Measurements from ENCODE around the gene THRAP3.

Gene THRAP3

DNA sequence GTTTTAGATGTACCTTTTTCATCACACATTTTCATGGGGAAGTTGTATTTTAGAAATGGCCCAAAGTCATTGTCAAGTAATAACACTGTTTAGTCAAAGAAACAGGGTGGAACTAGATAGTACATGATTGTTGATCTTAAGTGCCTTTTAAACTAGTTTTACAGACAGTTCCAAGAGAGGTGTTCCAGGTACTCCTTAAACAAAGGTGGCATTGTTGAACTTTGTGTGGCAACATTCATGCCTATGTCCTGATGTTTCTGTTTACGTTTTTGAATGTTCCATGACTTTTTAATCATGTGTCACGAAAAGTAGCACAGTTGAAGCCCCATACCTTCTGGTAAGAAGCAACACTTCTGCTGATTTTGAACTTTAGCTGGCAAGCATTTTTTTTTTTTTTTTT, 72.8 kb downstream of the THRAP3 start:
- no peak for DNase-seq (ENCODE audit: low read depth in 2 of 2)

- no peak for DNase-seq (ENCODE audit: low read depth in 2 of 2)
Measured at GRCh38 chr1:36298640-36299039, 74.4 kb downstream of the THRAP3 start.

- DNase-seq (ENCODE audit: low read depth in 2 of 2) = no peak
Measured at GRCh38 chr1:36300526-36300925, 76.3 kb downstream of the THRAP3 start.

GRCh38 chr1:36301220-36301619, 77.0 kb downstream of the THRAP3 start:
- no peak for DNase-seq (ENCODE audit: low read depth in 2 of 2)

GRCh38 chr1:36303244-36303643, 79.0 kb downstream of the THRAP3 start:
- DNase-seq (ENCODE audit: low read depth in 2 of 2) = no peak

- no peak for DNase-seq (ENCODE audit: low read depth in 2 of 2)
Measured at GRCh38 chr1:36303650-36304360, 79.6 kb downstream of the THRAP3 start.

DNA sequence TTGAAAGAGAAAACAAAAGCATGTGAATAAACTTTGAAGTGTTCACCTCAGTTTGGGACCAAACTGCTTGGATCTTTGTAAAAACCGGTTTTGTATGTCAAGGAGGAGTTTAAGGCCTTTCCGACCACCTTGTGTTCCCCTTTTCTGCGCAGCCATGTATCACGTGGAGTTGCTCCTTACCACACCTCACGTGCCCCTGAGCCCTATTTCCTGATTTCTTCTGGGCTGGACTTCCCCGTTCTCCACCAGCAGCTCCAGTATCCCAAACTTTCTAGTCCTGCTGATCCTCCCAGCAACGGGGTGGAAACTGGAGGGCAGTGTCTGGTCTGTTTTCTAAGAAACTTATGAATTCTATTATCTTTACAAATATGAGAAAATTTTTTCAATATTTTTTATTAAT, 80.3 kb downstream of the THRAP3 start:
- DNase-seq (ENCODE audit: low read depth in 2 of 2) = no peak

DNA sequence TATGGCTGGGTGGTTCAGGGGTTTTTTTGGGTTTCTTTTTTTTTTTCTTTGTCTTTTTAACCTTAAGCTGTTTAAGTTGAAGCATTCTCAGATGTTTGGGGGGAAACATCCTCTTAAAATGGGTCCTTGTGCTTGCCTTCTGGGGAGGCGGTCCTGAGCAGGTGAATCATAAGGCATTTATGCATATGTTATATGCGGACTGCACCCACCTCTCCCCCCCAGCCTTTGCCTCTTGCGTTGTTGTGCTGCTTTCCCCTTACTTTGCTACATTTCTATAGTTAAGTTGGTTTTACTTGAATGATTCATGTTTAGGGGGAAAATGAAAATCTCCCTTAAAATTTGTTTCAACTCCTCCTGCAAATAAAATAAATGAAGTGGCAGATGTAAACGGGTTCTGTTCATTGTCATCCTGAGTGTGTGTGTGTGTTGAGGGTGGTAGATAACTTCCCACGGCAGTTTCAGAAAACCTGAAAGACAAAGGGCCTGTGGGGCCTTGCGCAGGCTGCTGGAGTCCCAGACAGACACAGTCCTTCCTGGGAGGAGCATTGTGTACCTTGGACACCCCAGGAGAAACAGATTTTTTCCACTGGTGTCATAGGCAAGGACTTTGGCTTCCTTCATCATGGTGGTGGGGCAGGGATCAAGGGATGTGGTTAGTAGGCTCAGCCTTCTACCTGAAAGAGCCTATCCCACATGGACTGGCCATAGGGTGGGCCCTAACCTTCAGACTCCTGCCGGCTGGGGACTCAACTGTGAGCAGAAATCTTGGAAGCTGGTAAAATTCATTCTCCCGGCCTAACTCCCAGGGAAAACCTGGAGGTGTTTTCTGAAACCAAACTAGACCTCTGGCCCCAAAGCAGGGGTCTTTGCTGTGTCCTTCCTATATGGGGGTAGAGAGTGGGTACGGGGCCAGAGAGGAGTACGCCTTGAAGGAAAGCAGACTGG, 81.0 kb downstream of the THRAP3 start:
- no peak for DNase-seq (ENCODE audit: low read depth in 2 of 2)

- no peak for DNase-seq (ENCODE audit: low read depth in 2 of 2)
Measured at GRCh38 chr1:36305915-36306209, 81.6 kb downstream of the THRAP3 start.

- DNase-seq (ENCODE audit: low read depth in 2 of 2) = no peak
Measured at GRCh38 chr1:36306210-36306901, 82.1 kb downstream of the THRAP3 start, which contains the start of gene SH3D21. Gene SH3D21 (plus strand): TSS chr1:36306368. CDS start chr1:36306421, 53 bp downstream.

DNA sequence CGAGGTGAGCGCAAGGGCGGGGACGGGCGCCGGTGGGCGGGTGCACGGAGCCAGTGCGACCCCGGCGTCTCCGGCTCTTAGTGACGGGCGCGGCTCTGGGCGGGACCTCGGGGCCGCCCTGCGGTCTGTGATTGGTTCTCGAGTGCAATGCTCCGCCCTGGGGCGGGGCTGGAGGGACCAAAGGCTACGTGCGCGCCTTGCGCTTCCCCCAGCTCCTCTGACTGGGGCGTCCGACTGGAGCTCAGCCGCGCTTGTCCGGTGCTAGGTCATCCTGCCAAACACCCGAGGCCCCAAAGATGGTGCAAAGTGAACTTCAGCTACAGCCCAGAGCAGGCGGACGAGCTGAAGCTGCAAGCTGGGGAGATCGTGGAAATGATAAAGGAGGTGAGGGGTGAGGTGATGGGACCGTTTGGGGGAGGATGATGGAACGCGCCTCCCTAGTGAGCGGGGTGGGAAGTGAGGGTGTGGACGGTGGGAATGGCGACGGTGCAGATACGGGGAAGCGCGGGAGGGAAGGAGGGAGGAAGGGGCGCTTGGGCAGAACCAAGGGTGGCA, 82.7 kb downstream of the THRAP3 start:
- peak; percentile 61 to 70 for DNase-seq (ENCODE audit: low read depth in 2 of 2)

DNA sequence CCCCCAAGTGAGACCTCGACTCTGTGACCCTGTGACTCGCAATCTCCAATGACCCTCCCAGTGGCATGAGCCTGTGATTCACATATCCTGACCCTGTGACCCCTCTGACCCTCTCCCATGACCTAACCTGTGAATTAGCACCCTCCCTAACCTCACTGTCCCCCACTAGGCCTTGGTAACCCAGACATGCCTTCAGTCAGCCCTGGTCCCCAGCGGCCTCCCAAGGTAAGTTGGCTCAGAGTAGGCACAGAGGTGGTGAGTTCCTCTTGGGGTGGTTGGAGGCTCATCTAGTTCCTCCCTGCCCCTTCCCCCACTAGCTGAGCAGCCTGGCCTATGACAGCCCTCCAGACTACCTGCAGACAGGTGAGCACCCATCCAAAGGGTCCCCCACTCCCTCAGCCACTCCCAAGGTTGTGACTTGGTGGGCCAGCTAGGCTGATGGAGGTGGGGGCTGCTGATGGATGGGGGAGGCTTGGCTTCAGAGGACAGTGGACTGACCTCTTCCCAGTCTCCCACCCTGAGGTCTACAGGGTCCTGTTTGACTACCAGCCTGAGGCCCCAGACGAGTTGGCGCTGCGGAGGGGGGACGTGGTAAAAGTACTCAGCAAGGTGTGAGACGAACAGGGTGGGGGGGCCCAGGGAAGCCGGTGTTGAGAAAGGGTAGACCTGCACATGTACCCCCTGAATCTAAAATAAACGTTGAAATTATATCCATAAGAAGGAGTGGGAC, 83.5 kb downstream of the THRAP3 start:
- DNase-seq (ENCODE audit: low read depth in 2 of 2) = no peak

- no peak for DNase-seq (ENCODE audit: low read depth in 2 of 2)
Measured at GRCh38 chr1:36309397-36309796, 85.2 kb downstream of the THRAP3 start.

- DNase-seq (ENCODE audit: low read depth in 2 of 2) = no peak
Measured at GRCh38 chr1:36320291-36320761, 96.1 kb downstream of the THRAP3 start.

- no peak for DNase-seq (ENCODE audit: low read depth in 2 of 2)
Measured at GRCh38 chr1:36320767-36321118, 96.5 kb downstream of the THRAP3 start.

DNA sequence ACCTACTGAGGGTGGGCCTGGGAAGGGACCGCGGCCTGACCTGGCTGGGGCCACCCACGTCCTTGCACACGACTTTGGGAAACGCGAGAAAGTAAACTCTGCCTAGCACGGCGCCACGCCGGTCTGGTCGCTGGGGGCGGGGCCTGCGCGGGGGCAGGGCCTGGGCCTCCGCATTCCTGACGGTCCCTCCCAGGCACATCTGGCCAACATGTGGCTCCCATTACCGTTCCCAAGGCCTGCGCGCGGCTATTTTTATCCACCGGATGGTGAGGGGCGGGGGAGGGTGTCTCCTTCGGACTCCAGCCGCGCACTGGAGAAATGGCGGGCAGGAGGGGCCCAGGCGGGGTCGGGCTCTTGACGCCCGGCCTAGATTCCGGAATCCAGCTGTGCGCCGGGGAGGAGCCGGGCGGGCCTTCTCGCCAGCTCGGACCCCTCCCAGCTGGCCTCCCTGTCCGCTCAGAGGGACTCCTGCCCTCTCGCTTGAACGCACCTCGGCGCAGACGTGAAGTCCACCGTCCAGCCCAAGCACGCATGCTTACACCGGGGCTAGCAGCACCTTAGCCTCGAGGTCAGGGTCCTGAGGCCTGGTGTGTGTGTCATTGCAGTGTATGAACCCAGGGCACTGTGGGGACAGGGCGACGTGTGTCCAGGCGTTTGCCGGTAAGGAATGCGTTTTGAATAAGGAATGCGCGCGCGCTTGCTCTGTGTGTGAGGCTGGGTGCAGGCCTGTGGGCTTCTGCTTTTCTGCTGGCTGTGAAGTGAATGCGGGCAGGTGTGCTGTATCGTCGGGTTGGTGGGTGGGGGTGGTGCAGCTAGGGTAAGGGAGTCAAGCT, 97.1 kb downstream of the THRAP3 start:
- DNase-seq (ENCODE audit: low read depth in 2 of 2) = peak; percentile 90

DNA sequence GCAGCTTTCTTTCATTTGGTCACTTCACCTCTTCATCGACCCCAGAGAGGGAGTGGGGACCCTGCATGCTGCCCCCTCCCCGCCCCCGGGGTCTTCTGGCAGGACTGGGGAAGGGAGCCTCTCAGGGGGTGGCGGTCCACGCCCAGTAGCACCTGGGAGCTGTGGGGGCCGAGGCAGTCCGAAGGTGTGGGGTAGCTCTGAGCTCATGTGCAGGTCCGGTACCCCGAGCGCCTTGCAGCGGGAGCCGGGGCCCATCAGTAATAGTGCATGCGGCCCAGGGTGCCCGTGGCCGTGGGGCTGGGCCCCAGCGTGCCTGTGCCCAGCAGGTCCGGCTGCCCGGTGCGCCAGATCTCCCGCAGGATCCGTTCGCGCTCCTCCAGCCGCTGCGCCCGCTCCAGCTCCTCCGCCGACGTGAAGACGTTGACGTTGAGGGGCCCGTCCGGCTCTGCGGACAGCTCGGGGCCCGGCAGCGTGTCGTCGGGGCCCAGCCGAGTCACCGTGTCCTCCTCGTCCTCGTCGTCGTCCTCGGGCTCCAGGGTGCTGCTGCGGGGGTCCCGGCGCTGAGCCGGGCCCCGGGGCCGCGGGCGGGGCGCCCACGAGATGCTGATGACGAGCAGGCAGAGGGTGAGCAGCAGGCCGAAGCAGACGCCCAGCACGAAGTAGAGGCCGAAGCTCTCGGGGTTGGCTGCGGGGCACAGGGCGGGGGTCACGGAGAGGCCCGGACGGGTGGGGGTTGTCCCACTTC, 98.0 kb downstream of the THRAP3 start:
- DNase-seq (ENCODE audit: low read depth in 2 of 2) = no peak

GRCh38 chr1:36322786-36323635, 98.8 kb downstream of the THRAP3 start:
- DNase-seq (ENCODE audit: low read depth in 2 of 2) = no peak

Data from fibroblast of skin of left biceps (primary cell).